Muscle of leg (tissue), 11 donors: Measurements from ENCODE around the gene CLVS2. TPM values are rescaled to one million over a fixed set of nuclear protein-coding genes. Genes with fewer than 3 reads are reported as not detected.

ENCODE experiments used
- DNase-seq: peaks from one replicate; pipeline ENCODE4 v3.0.0; 2013
- H3K27ac ChIP-seq: one replicate; pipeline ENCODE4 v1.5.1; 2013; ENCODE audit warnings: mild to moderate bottlenecking, low read length, control low read depth
- H3K27me3 ChIP-seq: one replicate; pipeline ENCODE4 v1.6.1; 2013; ENCODE audit warnings: low read length; ENCODE audit not compliant: control insufficient read depth, insufficient read depth
- H3K36me3 ChIP-seq: one replicate; pipeline ENCODE4 v1.6.1; 2013; ENCODE audit warnings: low read length; ENCODE audit not compliant: control insufficient read depth, insufficient read depth
- H3K4me1 ChIP-seq: one replicate; pipeline ENCODE4 v1.6.1; 2013; ENCODE audit warnings: low read length; ENCODE audit not compliant: control insufficient read depth, insufficient read depth
- H3K4me3 ChIP-seq: one replicate; pipeline ENCODE4 v1.5.1; 2013; ENCODE audit warnings: low read length, control low read depth
- H3K9me3 ChIP-seq: replicated peaks from 2 replicates; pipeline ENCODE4 v1.6.1; 2013; ENCODE audit warnings: low read depth, low read length; ENCODE audit not compliant: control insufficient read depth
- WGBS: methylation state at CpG from one replicate; pipeline ENCODE4 v1.1.5; 2013; ENCODE audit warnings: missing lambda C conversion rate; ENCODE audit not compliant: insufficient coverage; 5-methylcytosine and 5-hydroxymethylcytosine counted together
- polyA plus RNA-seq, 8 donors: library from polyadenylated mRNA; unstranded; fragments of 120-200 nt; gene quantifications; one replicate each; pipeline versions ENCODE4 v1.2.1 to v1.2.3, GENCODE V29; 2013; ENCODE audit warnings: inconsistent platforms in 1 of 8, low replicate concordance in 1 of 8; ENCODE audit not compliant: insufficient read length in 8 of 8, insufficient read depth in 1 of 8
- total RNA-seq: library from RNA; stranded (reverse); fragments of 120-200 nt; gene quantifications from one replicate; pipeline ENCODE4 v1.2.4, GENCODE V29; 2013

The CLVS2 gene
- total and polyA plus RNA-seq, 9 donors = 0.12 to 1.1 (median 0.18) TPM

DNA sequence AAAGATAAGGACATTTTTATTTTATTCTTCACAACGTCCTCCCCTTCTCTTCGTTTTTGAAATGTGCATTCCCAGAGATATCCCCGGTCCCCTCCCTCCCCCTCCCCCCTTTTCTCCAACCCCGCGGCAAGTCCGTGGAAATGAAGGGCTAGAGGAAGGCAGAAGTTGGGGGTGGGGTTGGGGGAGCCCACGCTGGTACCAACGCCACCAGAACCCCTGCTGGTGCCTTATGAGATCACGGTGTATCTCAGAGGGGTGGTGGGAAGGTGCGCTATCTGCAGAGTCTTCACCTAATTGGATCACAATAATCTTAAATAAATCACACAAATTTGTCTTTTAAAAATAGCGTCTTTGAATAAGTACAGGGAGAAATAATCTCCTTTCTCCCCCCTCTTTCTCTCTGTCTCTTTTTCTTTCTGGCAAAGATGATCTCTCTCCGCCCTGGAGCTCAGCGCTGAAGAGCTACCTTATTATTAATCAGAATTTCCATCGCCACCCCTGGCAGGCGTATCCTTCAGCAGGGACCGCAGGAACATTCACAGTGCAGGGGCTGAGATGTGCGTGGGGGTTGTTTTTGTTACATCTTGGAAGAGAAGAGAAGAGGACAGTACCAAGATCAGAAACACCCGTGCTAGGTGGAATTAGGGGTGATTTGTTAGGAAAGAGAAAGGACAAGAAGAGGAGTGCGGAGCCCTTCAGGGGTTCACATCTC lies 915 bp downstream of the CLVS2 start:
- H3K36me3 ChIP-seq = no peaks in the 10 kb centered on the region
- no peak overlapping the region for H3K27ac ChIP-seq
- peak overlapping the region; percentile 38 for H3K4me3 ChIP-seq
- WGBS = 31% methylated on average over 5 of the region's 19 CpGs
- peak; percentile 24 for DNase-seq
- no peaks in the 10 kb centered on the region for H3K9me3 ChIP-seq
- peaks cover 27% of the 10 kb centered on the region for H3K27me3 ChIP-seq
- H3K4me1 ChIP-seq = peaks cover 2% of the 10 kb centered on the region

DNA sequence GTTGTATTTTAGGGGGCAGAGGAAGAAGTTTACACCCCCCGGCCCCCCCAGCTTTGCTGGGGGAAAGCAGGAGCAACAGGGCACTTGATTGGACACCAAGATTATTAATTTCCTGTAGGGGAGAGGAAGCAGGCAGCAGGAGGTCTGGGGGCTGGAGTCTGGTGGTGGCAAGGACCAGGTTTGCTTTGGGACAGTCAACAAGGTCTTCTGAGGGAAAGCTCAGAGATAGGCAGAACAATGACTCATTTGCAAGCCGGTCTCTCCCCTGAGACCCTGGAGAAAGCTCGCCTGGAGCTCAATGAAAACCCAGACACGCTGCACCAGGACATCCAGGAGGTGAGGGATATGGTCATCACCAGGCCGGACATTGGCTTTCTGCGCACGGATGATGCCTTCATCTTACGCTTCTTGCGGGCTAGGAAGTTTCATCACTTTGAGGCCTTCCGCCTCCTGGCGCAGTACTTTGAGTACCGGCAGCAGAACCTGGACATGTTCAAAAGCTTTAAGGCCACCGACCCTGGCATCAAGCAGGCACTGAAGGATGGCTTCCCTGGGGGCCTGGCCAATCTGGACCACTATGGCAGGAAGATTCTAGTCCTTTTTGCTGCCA lies 1.6 kb downstream of the CLVS2 start:
- Histone ChIP-seq H3K9me3 (no peaks in the 10 kb centered on the region), H3K27ac (no peak overlapping the region), H3K36me3 (no peaks in the 10 kb centered on the region), H3K4me1 (peaks cover 2% of the 10 kb centered on the region), H3K4me3 (no peak overlapping the region), H3K27me3 (peaks cover 27% of the 10 kb centered on the region)
- WGBS = 85% methylated on average over 13 of the region's 13 CpGs
- DNase-seq = no peak

DNA sequence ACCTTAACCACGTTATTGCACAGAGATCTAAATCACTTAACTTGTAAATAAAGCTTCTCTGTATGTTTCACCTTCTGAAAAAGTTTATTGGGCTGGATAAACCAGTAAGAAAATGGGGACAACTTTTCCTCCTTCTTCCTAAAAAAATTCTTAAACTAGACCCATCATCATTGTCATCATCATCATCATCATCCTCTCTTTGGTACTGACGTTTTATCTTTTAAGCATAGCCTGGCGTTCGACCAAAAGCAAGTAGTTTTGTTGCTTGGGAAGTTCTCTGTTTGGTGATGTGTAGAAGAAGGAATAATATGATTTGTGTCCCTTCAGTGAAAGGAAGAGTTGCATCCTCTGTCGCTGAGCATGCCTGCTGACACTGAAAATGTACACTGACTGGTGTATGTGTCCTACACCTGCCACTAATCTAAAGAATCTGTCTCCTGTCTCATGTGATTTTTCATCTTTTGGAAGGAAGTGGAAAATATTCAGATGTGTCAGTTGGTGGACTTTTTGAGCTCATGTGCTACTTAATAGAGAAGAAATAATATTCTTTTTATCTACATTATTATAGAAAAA lies 2.5 kb downstream of the CLVS2 start:
- no peak for DNase-seq
- Histone ChIP-seq H3K4me1 (peaks cover 2% of the 10 kb centered on the region), H3K27me3 (peaks cover 27% of the 10 kb centered on the region), H3K9me3 (no peaks in the 10 kb centered on the region), H3K36me3 (no peaks in the 10 kb centered on the region), H3K4me3 (no peak overlapping the region), H3K27ac (no peak overlapping the region)
- WGBS = no CpG with 5 or more reads among the region's 5 CpGs

DNA sequence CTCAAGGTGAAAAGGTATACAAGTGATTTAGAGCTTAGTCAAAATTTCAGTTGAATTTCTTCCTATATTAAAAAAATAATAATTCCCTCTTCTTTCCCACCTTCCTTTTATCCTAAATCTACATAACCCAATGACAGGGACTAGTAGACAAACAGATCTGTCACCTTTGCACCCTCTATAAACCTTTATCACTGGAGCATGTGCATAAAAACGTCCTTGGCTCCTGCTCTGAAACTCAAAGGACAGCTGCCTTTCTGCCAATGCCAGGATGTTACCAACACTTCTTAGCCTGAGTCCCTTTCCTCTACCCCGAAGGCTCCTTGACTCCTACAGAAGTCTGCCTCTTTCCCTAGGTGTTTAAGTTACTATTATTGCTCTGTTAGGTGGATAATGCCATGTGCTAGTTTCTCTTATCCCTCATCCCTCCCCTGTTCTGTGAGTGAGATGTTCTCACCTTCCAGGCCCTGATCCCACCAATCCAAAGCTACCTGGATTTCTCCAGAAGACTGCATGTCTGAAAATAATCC lies 4.3 kb downstream of the CLVS2 start:
- H3K9me3 ChIP-seq = no peaks in the 10 kb centered on the region
- H3K36me3 ChIP-seq = no peaks in the 10 kb centered on the region
- peaks cover 25% of the 10 kb centered on the region for H3K27me3 ChIP-seq
- WGBS = no CpG with 5 or more reads among the region's 2 CpGs
- no peak overlapping the region for H3K27ac ChIP-seq
- H3K4me3 ChIP-seq = no peak overlapping the region
- no peak for DNase-seq
- peaks cover 2% of the 10 kb centered on the region for H3K4me1 ChIP-seq

DNA sequence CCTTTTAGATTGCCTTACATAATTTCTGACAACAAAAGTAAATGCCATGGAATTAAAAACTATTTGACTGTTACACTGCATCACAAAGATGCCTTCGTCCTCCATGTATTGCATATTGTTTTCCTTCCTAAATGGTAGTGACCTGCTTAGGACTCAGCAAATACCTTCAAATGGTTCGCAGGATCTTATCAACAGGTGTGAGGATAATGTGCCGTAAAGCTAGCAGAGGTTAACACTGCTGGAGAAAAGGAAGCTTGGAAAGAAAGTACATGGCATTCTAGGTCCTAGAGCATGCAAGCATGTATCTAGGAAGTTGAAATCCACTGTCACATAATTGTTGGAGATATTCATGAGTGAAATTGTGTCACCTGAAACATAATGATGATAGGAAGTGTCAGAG lies 5.5 kb downstream of the CLVS2 start:
- no peak overlapping the region for H3K4me3 ChIP-seq
- H3K9me3 ChIP-seq = no peaks in the 10 kb centered on the region
- peaks cover 16% of the 10 kb centered on the region for H3K27me3 ChIP-seq
- DNase-seq = no peak
- no peaks in the 10 kb centered on the region for H3K36me3 ChIP-seq
- H3K4me1 ChIP-seq = no peaks in the 10 kb centered on the region
- WGBS = 77% methylated on average over 2 of the region's 3 CpGs
- no peak overlapping the region for H3K27ac ChIP-seq

DNA sequence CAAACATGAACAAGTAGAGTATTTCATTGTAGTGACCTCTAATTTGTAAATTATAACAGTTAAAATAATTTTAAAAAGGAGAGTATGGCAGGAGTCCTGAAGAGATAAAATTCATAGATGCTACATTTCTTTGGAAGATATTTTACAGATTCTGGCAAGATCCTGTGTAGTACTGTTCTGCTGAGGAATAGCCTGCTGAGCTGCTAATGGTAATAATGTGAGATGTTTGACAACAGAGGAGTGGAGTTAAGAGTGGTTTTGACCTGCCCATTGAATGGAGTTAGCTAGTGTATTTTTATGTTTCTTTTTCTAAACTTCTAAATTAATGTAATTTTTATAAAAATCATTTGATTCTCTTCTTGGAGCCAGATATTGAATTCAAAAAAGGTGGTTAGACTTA lies 11.8 kb downstream of the CLVS2 start:
- no peak overlapping the region for H3K27ac ChIP-seq
- no peaks in the 10 kb centered on the region for H3K4me1 ChIP-seq
- no peaks in the 10 kb centered on the region for H3K9me3 ChIP-seq
- H3K4me3 ChIP-seq = no peak overlapping the region
- no peak for DNase-seq
- no peaks in the 10 kb centered on the region for H3K27me3 ChIP-seq
- H3K36me3 ChIP-seq = no peaks in the 10 kb centered on the region

DNA sequence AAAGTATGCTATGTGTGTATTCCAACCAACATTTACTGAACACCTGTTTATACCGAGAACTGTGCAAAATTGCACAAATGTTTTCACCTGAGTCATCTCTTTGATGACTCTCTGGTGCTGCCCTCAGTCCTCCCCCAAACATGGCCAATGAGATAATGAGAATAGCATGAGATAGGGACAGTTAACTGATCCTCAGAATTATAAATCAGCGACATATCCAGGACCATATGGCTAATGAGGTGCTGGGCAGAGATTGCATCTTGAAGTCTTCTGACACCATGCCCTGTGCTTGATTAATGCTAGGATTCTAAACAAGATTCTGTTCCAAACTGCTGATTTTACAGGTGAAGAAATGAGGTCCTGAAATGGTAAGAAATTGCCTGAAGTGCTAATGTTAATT lies 13.0 kb downstream of the CLVS2 start:
- H3K4me1 ChIP-seq = no peaks in the 10 kb centered on the region
- H3K27me3 ChIP-seq = no peaks in the 10 kb centered on the region
- no peaks in the 10 kb centered on the region for H3K36me3 ChIP-seq
- no peak overlapping the region for H3K4me3 ChIP-seq
- H3K27ac ChIP-seq = no peak overlapping the region
- DNase-seq = no peak
- 100% methylated on average over 1 of the region's 2 CpGs for WGBS
- no peaks in the 10 kb centered on the region for H3K9me3 ChIP-seq

DNA sequence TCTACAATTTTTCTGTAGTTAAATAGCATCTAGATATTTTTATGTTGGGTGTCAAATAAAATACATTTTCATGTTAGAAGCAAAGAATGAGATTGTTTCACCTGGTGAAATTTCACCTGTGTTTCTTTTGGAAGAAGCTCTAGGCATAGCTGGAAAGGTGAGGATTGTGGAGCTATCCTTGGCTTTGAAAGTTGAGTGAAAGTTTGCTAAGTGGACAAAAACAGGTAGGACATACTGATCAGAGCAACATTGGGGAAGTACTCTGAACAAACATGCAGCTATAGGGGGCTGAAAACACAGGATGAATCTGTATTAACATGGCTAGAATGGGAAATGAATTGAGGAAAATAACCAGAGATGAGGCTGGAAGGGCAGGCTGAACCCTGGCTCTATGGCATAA lies 18.8 kb downstream of the CLVS2 start:
- Histone ChIP-seq H3K4me1 (no peaks in the 10 kb centered on the region), H3K36me3 (no peaks in the 10 kb centered on the region), H3K4me3 (no peak overlapping the region), H3K9me3 (no peaks in the 10 kb centered on the region), H3K27ac (no peak overlapping the region), H3K27me3 (no peaks in the 10 kb centered on the region)
- DNase-seq = no peak

DNA sequence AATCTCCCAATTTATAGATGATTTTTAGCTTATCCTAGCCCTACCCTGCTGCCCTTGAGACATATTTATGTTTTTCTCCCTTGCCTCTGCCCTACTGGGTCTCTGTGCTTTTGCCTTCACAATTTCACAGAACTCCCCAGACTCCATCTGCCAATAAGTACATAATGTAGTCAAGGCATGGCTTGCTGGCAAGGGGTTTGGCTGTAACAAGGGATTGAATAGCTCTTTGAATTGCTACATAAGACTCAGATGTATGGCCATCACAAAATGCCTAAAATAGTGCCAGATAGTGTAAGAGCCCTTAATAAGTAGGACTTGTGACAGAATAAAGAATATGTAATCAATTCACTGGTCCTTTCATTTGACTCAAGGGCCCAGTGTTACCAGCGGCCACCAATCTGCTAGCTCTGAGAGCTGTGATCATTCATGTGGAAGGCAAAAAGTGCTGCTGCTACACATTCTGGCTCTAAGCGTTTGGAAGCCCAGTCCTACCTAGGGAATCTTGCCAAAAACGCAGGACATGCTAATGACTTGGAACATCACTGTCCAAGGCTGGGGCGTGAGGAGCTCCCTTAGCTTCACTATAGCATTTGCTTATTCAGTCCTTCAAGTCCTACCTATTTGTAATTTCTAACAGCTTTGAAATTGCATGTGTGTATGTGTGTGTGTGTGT lies 20.5 kb downstream of the CLVS2 start:
- Histone ChIP-seq H3K4me1 (no peaks in the 10 kb centered on the region), H3K27ac (no peak overlapping the region), H3K4me3 (no peak overlapping the region), H3K27me3 (no peaks in the 10 kb centered on the region), H3K9me3 (no peaks in the 10 kb centered on the region), H3K36me3 (no peaks in the 10 kb centered on the region)
- DNase-seq = no peak
- 63% methylated on average over 2 of the region's 4 CpGs for WGBS

DNA sequence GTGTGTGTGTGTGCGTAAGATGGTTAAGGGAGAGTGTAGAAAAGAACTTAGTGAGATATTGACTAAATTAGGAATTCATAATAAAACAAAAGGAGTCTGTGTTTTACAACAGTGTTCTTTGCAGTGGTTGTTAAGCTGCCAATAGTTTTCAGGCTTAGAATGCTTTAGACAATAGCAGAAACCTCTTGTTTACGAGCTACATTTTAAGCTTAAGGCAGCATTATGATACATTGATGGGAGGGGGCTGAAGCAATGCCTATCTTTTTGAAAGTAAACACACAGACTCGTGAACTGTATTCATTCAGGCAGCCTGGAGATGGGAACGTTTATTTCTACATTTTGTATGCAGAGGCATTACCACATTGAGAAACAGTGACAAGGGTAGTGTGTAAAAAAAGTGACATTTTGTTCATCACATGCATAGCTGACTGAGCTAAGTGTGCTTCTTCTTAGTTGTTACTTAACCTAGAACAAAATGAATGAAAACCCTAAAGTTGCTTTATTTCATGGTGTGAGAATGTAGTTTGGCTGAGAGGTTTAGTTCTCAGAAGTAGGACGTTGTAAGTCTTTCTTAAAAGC lies 21.2 kb downstream of the CLVS2 start:
- no CpG with 5 or more reads among the region's 5 CpGs for WGBS
- Histone ChIP-seq H3K9me3 (no peaks in the 10 kb centered on the region), H3K4me3 (no peak overlapping the region), H3K27ac (no peak overlapping the region), H3K4me1 (no peaks in the 10 kb centered on the region), H3K27me3 (no peaks in the 10 kb centered on the region), H3K36me3 (no peaks in the 10 kb centered on the region)
- DNase-seq = no peak
